ENCODE results near the gene PLCB3. TPM values are rescaled to one million over a fixed set of nuclear protein-coding genes. Genes with fewer than 3 reads are reported as not detected.

The PLCB3 gene
- total RNA-seq: 28.9 and 47.6 TPM in 2 replicates

DNA sequence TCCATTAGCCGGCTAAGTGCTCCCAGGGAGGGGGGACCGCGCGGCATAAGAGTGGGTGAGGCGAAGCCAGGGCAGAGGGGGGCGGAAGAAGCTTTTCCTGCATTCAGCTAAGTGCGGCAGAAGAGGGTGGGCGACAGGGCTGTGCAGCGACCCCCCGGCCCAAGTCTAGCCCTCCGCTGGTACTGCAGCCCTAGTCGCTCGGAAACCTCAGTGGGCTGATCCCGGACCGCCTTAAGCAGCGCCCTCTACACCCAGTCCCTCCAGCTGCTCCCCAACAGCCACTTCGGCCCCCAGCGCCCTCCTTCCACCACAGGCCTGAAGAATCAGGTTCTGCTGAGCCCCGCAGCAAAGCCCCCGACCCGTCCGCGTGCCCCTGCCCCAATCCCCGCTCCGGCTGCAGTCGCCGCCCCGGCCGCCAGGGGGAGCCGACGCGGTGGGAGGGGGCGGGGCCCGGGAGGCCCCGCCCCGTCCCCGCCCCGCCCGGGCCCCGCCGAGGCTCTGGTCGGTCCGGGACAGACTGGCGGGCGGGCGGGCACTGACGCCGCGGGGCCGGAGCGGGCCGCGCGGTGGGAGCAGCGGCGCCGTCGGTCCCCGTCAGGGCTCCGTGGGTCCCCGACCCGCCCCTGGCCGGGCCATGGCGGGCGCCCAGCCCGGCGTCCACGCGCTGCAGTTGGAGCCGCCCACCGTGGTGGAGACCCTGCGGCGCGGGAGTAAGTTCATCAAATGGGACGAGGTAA is at the start of gene PLCB3:
Gene PLCB3 (plus strand): TSS at position 515 of the 737 bp plus-strand sequence. CDS start 120 bp downstream, at position 635.

DNA sequence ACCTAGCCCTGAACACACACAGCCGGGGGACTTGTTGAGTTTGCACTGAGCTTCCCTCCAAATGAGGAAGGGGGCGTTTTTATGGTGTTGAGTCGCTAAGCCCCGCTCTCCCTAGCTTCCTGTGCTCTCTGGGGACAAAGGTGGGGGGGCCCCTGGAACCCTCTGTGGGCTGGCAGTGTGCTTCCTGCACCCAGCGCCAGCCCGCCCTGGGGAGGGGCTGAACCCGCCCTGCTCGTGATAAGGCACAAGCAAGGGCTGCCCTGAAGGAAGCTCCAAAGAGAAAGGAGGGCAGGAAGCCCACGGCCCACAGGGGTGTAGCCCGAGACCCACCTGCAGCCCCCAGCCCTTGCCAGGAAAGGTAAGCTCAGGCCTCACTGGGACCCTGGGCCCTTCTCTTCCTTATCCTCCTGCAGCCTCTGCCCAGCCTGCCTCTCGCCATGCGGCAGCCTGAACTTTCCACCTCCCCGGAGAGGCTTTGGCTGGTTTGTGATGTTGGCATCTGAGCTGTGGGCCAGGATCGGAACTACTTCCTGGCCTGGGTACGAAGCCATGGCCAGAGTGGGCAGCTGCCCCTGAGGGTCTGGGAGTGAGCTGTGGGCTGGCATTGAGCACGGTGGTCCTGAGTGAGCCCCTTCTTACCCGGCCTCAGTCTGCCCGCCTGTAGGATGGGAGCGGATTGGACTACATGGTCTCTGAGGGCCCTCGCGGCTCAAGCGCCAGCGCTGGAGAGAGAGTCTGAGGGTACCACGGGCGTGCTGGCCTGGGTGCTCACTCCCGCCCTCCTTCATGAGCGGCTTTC is 44.7 kb upstream of the PLCB3 start, which contains the start of gene FERMT3:
Gene FERMT3 (plus strand): TSS at position 265 of the 799 bp plus-strand sequence. CDS start 644 bp downstream, outside the sequence.

DNA sequence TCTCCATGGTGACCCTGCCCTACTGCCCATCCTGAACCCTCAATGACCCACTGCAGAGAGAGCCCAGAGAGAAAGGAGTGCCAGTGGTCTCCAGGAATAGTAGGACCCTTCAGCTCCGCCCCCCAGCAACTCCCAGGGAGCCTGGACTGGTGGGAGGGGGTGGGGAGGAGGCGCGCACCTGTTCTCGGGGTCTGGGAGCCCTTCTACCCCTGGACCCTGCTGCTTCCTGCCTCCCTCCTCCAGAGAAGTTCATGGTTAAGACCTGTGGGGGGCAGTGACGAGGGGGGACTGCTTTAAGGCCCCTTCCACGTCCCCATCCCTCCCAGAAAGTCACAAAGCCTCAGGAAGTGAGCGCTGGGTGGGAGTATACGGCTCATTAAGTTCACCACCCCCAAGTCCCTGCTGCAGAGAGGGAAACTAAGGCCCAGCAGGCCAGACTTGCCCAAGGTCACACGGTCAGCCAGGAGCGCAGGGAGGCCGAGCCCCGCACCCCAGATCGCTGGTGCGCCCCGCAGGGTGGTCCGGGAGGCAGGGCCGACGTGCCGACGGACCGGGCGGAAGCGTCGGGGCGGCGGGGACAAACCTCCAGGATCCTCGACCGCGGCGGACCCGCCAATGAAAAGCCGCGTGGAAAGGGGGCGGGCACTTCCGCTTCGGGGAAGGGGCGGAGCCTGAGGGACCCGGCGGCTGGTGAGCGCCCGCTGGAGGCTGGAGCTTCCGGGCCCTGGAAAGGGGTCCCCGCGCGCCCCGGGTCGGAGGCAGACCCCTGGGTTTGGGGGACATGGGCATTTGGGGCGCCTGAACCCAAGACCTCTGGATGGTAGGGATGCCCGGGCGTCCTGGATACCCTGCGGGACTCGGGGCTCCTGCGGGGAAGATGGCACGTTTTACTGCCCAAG is 25.5 kb upstream of the PLCB3 start, which contains the start of the genes NUDT22 and TRPT1:
Gene NUDT22 (plus strand): TSS at position 667 of the 899 bp plus-strand sequence. CDS start 379 bp downstream, outside the sequence.
Gene TRPT1 (minus strand): TSS at position 579 of the 899 bp plus-strand sequence. CDS start 326 bp downstream, at position 253.

DNA sequence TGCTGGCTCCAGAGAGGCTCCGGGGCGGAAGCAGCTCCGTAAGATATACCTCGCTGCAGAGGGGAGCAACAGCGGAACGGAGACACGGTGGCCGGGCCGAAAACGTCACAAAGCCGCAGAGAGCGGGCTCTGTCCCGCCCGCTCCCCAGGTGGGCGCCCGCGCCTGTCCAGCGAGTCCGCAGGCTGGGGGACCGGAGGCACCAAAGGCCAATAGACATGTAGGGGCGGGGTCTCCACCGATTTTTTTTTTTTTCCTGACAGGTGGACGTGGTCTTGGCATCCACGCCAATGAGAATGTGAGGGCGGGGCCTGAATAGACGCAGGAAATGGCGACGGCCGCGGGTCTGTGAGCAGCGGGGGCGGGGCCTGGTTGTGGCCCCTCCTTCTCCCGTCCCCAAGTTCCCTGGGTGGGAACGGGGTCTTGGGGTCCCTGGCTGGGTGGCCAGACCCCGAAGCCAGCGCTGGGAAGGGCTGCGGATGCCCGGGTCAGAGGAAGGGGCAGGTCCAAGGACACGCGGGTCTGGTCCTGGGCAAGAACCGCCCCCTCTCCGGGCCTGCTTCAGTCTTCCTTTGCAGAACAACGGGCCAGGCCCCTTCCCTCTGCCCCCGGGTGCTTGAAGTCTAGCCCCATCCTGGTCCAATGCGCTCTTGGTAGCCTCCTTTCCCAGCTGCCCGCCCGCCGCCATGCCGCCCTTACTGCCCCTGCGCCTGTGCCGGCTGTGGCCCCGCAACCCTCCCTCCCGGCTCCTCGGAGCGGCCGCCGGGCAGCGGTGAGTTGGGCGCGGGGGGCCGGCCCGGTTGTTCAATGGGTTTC is 21.0 kb upstream of the PLCB3 start, which contains the start of gene DNAJC4:
Gene DNAJC4 (plus strand): TSS at position 378 of the 814 bp plus-strand sequence. CDS start 307 bp downstream, at position 685.

DNA sequence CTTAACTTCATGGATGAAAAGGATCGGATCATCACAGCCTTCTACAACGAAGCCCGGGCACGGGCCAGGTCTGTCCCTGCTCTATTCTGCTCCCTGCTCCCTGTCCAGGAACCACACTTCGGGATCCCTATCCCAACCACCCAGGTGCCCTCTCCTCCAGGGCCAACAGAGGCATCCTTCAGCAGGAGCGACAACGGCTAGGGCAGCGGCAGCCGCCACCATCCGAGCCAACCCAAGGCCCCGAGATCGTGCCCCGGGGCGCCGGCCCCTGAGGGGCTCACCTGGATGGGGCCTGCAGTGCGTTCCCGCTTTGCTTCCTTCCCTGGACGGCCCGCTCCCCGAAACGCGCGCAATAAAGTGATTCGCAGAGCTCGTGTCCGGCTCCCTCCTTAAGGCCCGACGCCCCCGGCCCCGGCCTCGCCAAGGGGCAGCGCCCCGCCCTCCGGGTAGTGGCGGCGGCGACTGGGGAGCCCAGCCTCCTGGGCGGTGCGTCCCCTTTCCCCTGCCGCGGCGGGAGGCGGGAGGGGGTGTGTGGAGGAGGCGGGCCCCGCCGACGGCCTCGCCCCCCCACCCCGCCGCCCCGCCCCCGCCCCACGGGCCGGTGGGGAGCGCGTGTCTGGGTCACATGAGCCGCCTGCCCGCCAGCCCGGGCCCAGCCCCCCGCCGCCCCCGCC is 17.3 kb upstream of the PLCB3 start, which contains the start of gene VEGFB:
Gene VEGFB (plus strand): TSS at position 672 of the 674 bp plus-strand sequence. CDS start 250 bp downstream, outside the sequence.

DNA sequence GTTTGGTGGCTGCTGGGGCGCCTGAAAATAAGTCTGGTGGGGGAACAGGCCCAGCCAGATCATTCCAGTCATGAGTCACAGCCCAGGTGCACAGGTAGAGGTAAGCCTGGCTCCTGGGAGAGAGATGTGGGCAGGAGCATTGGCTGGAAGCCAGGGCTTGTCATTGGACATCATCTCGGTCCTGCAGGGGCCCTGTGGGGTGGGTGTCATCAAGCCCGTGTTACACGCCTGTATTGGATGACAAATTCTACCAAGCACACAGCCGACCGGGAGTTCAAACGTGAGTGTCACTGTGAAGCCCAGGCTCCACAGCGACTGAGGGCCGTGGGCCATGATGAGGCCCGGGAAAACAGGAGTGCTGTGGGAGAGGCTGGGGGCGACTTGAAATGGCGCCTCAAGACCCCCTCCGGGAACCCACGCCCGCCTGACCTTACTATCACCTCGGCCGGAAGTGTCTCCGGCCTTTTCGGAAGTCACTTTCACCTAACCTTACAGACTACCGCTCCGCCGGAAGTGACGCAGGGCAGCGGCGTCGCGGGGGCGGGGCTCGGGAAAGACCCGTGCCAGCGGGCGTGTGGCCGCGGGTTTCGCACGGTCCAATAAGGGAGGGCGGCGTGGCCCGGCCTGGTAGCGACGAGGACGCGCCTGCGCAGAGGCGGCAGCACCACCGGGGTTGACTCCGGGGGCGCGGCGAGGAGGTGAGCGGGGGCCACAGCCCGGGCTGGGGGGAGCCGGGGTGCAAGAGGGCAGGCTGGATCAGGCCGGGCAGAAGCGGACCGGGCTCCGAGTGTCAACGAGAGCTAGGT is 10.7 kb upstream of the PLCB3 start, which contains the start of gene FKBP2:
Gene FKBP2 (plus strand): TSS at position 661 of the 806 bp plus-strand sequence. CDS start 1,293 bp downstream, outside the sequence.

DNA sequence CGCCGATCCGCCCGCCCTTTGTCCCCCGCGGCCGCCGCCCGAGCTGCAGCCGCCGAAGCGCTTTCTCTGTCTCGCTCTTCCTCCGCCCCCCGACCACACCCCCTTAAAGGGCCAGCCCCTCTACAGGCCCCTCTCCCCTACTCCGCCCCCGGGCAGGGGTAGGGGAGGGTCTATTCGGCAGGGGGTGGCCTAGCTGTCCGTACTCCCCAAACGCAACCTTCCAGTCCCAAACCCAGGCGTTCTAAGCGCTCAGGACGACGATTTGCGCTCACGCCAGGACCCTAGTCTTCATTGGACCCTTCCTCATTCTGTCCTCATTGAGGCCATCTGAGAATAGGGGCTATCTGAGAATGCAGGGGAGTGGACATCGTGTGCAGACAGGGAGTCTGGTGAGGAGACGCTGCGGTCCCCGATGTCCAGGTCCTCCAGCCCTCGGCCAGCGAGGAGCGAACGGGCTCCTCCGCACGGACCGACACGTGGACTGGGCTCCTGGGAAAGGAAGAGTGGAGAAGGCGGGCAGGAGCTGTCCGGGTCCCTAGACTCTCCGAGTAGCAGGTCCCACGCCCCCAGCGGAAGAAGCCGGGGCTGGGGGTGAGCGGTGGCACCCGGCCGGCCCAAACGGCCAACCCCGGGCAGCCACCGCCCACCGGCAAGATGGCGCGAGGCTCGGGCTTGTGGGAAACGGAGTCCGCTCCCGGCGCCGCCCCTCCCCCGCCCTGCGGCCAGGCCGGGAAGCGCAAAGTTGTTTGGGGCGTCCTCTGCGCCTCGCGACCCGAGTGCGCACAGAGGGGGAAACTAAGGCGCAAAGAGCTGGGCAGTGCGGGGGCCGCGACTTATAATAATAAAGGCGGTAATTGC is 4.2 kb upstream of the PLCB3 start, which contains the start of gene PPP1R14B:
Gene PPP1R14B (minus strand): TSS at position 73 of the 858 bp plus-strand sequence. CDS start 270 bp downstream, outside the sequence.

DNA sequence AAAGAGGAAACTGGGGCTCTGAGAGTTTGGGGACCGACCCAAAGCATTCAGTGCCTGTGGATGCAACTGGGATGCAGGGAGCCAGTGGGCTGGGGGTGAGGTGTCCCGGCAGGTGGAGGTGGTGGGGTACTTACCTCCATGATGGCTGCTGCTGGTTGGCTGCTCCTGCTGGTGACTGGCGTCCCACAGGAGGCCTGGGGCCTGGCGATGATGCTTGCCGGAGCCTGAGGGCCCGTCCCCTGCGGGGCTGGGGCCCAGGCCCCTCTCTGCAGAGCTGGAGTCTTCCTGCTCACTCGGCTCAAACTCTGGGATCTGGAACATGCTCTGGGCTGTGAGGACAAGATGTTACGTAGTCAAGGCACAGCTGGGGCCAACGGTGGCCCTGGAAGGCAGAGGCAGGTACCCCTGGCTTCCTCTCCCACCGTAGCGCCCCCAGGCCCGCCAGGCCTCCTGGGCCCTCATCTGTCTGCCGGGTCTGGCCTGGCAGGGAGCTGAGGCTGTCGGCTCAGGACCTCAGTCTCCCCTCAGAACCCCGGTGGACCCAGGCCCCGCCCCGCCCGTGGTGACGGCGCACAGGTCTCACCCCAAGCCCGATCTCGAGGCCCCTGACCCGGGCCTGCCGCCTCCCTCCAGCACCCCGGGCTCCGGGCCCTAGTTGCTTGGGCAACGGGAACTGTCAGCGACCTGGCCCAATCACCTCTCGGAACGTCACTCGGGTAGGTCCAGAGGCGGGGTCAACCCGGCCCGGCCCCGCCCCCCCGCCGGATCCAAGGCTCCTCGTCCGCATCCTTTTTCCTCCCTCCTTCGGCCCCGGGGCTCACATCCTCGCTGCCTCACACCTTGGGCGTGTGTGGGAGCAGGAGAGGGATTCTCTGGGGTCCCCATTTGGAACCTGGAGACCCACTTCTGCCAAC is 33.0 kb downstream of the PLCB3 start, which contains the start of gene BAD:
Gene BAD (minus strand): TSS at position 618 of the 914 bp plus-strand sequence. CDS start 297 bp downstream, at position 321.

DNA sequence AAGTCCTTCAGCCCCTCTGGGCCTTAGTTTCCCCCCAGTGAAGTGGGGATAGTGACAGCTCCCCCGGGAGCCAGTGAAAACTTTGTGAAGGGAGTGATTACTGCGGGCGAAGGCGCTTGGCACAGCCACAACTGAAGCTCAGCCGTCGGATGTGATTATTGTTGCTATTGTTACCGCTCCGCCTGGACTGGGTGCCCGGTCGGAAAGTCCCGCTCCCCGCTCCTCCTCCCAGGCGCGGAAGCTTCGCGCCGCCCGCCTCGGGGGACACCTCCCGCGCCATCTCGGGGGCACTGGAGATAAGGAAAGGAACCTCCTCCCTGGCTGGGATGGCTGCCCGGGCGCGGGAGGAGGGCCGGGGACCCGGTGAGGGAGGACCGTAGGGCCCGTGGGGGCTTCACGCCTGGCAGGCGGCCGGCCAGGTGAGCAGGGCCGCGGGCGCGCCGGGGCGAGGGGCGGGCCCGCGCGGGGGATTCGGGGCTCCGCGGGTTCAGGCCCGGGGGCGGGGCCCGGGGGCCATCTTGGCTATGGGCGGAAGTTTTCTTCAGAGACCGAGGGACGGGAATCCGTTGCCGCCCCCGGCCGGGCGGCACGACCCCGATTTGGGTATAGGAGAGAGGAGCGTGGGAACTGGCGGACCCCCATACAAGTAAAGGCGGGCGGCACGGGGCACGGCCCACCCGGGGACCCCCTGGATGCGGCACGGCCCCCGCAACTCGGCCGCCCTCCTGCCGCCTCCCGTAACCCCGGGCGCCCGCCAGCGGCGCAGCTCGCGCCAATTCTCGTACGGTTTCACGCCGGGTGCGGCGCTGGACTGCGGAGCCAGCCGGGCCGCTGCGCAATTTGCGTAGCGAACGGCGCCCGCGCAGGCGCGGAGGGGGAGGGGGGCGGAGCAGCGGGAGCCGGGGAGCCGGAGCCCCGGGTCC is 33.9 kb downstream of the PLCB3 start, which contains the start of gene GPR137:
Gene GPR137 (plus strand): TSS at position 887 of the 923 bp plus-strand sequence. CDS start 677 bp downstream, outside the sequence.

DNA sequence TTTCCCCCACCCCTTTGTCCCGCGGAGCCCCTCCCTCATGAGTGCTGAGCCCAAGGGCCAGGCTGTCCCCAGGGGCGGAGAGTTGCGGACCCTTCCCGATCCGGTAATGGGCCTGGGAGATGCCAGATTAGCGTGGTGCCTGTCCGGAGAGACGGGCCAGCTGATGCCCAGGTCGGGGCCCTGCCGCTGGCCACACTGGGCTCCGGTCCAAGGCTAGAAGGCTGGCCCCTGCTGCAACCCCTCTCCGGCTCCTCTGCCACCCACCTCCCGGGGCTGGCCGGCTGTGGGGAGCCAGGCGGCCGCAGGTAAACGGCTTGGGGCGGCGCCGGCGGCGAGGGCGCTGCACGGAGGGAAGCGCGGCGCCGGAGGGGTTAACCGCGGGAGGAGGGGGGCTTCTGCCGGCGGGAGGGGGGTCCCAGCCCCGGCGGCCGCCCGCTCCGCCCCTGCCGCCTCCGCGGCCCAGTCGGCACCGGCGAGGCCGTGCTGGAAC is 40.0 kb downstream of the PLCB3 start, which contains the start of gene KCNK4:
Gene KCNK4 (plus strand): TSS at position 41 of the 490 bp plus-strand sequence. CDS start 1,717 bp downstream, outside the sequence.

DNA sequence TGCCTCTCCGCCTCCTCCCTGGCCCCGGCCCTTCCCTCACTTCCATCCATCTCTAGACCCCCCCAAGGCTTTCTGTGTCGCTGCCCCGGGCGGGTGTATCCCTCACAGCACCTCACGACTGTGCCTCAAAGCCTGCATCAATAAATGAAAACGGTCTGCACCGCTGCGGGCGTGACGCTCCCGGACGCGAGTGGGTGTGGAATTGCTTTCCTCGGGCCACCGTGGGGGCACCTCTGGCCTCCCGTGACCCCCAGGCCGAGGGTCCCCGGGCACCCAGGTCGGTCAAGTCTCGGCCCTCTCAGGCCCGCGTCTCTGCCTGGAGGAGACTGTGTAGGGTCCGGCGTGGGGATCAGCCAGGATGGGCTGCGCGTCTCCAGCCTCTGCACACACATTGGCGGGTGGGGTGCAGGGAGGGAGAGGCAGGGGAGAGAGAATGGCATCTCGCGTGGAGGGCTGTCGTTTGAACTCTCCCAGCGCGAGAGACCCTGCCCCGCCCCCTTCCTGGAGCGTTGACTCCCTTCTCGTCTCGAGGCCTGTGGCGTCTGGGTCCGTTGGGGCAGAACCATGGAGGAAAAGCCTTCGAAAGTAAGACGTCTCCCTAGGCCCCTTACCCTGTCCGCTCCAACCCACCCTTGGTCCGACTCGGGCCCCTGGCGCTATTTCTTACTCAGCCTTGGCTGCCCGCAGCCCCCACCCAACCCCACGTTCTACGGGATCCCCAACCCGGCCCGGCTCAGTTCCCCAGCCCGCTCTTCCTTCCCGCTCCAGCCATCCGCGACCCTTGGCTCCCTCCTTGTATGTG is 48.7 kb downstream of the PLCB3 start, which contains the start of gene CATSPERZ:
Gene CATSPERZ (plus strand): TSS at position 512 of the 802 bp plus-strand sequence. CDS start 53 bp downstream, at position 565.

DNA sequence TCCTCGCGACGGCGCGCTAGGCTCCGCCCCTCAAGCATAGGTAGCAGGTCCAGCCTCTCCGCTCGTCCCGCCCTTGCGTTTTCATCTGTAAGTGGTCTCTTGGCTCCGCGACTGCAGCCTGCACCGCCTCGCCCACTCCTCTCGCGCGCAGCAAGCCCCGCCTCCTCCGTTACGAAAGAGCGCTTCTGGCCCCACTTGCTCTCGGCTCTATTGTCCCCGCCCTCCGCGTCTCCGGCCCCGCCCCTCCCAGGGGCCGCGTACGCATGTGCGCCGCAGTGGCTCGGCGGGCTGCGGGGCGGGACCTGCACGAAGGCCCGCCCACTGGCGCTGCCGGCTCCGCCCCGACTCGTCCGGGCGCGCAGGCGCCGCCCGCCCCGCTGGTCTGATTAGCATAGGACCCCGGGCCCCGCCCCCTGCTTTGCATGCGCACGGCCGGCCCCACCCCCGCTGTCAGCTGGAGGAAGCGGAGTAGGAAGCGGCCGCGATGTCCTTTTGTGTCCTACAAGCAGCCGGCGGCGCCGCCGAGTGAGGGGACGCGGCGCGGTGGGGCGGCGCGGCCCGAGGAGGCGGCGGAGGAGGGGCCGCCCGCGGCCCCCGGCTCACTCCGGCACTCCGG is 53.9 kb downstream of the PLCB3 start, which contains the start of gene ESRRA:
Gene ESRRA (plus strand): TSS at position 450 of the 616 bp plus-strand sequence. CDS start 1,656 bp downstream, outside the sequence.

DNA sequence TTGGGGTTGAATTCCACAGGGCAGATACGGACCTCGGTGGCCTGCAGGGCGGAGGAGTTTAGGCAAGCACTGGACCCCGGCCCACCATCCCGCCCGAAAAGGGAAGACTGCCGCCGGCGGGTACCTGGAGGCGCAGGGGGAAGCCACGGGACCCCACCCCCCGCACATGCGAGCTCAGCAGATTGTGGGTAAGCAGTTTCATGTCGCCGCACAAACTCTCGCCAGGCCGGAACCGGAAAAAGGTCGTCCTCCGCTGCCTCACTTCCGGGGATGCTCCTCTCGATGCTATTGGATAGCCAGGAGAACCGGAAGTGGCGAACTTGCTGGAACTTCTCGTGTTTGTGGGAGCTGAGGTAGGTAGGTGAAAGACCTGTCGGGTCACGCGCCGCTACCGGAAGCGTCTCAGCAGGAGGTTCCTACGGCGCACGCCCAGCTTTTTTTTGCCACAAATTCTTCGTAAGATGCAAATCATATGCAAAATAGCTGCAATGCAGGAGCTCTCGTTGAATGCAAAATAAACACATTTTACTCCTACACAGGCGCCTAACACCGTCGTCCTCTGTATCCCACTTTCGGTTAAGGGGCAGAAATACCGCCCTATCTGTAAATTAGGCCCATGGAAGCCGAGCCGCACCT is 66.1 kb downstream of the PLCB3 start, which contains the start of gene TRMT112:
Gene TRMT112 (minus strand): TSS at position 235 of the 636 bp plus-strand sequence. CDS start 33 bp downstream, at position 202.

